ENCODE data around the gene MYO1A. TPM values are rescaled to one million over a fixed set of nuclear protein-coding genes. Genes with fewer than 3 reads are reported as not detected.

The MYO1A gene
- total and polyA plus RNA-seq, 2 of the 13 experiments (the other 11 are each of a cell fraction or from before 2014, with no cell fraction given), result 5.3 to 6.0 TPM

DNA sequence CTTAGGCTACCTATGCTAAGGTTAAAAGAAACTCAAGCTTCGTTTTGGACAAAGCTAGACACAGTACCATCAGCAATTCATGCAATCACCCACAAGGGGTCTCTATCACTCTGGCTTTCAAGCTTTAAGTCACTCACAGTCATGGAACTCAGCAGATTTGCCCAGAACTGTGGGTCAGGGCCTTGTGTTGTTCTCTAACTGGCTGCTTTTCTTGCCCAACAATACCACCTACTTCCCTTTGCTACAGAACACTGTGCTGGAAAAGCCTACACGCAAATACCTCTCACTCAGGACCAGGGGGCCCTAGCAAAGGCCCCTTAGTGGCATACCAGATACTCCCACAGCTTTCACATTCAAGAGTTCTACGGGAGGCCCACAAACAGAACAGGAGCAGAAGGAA, 19.6 kb upstream of the MYO1A start (continued):
- no peak for TF ChIP-seq PCBP1 (IDR thresholded peaks at IDR 0.05; ENCODE audit: borderline replicate concordance, low read depth, low read length)
- TF ChIP-seq FOXA3 (CRISPR knock-in tag; IDR thresholded peaks at IDR 0.05), result 0 out of 2 replicates have a peak, but pooled peaks have one; percentile 11
- TF ChIP-seq TAF1 (CRISPR knock-in tag; IDR thresholded peaks at IDR 0.05), result no peak
- 0 out of 2 replicates have a peak, but pooled peaks have one; percentile 13 for TF ChIP-seq NCOA2 (CRISPR knock-in tag; IDR thresholded peaks at IDR 0.05)
- peak; percentile 99 for TF ChIP-seq SMC3 (IDR thresholded peaks at IDR 0.05; ENCODE audit: low read length)
- 0 out of 2 replicates have a peak, but pooled peaks have one; percentile 41 for TF ChIP-seq KAT8 (CRISPR knock-in tag; IDR thresholded peaks at IDR 0.05)
- TF ChIP-seq, protein P1, sequence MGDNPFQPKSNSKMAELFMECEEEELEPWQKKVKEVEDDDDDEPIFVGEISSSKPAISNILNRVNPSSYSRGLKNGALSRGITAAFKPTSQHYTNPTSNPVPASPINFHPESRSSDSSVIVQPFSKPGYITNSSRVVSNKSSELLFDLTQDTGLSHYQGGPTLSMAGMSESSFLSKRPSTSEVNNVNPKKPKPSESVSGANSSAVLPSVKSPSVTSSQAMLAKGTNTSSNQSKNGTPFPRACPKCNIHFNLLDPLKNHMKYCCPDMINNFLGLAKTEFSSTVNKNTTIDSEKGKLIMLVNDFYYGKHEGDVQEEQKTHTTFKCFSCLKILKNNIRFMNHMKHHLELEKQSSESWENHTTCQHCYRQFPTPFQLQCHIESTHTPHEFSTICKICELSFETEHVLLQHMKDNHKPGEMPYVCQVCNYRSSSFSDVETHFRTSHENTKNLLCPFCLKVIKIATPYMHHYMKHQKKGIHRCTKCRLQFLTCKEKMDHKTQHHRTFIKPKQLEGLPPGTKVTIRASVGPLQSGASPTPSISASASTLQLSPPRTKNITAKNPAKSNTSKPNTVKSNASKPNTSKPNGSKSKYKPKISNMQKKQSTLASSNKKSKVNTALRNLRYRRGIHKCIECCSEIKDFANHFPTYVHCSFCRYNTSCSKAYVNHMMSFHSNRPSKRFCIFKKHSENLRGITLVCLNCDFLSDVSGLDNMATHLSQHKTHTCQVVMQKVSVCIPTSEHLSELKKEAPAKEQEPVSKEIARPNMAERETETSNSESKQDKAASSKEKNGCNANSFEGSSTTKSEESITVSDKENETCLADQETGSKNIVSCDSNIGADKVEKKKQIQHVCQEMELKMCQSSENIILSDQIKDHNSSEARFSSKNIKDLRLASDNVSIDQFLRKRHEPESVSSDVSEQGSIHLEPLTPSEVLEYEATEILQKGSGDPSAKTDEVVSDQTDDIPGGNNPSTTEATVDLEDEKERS (CRISPR knock-in tag; IDR thresholded peaks at IDR 0.05), result no peak
- TF ChIP-seq, protein P2, sequence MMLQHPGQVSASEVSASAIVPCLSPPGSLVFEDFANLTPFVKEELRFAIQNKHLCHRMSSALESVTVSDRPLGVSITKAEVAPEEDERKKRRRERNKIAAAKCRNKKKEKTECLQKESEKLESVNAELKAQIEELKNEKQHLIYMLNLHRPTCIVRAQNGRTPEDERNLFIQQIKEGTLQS (CRISPR knock-in tag; IDR thresholded peaks at IDR 0.05), result no peak
- TF ChIP-seq MIER2 (CRISPR knock-in tag; IDR thresholded peaks at IDR 0.05), result 0 out of 2 replicates have a peak, but pooled peaks have one; percentile 20
- no peak for TF ChIP-seq SP4 (CRISPR knock-in tag; IDR thresholded peaks at IDR 0.05)
- TF ChIP-seq FOSL2 (CRISPR knock-in tag; IDR thresholded peaks at IDR 0.05), result peak; percentile 63
- TF ChIP-seq SAP130 (CRISPR knock-in tag; IDR thresholded peaks at IDR 0.05; ENCODE audit: low read depth), result peak; percentile 56
- TF ChIP-seq XRCC5 (optimal IDR thresholded peaks at IDR 0.05; ENCODE audit: low read length), result peak; percentile 18
- TF ChIP-seq, protein P3, sequence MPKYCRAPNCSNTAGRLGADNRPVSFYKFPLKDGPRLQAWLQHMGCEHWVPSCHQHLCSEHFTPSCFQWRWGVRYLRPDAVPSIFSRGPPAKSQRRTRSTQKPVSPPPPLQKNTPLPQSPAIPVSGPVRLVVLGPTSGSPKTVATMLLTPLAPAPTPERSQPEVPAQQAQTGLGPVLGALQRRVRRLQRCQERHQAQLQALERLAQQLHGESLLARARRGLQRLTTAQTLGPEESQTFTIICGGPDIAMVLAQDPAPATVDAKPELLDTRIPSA (CRISPR knock-in tag; IDR thresholded peaks at IDR 0.05; ENCODE audit: borderline replicate concordance), result no peak
- TF ChIP-seq, protein P4, sequence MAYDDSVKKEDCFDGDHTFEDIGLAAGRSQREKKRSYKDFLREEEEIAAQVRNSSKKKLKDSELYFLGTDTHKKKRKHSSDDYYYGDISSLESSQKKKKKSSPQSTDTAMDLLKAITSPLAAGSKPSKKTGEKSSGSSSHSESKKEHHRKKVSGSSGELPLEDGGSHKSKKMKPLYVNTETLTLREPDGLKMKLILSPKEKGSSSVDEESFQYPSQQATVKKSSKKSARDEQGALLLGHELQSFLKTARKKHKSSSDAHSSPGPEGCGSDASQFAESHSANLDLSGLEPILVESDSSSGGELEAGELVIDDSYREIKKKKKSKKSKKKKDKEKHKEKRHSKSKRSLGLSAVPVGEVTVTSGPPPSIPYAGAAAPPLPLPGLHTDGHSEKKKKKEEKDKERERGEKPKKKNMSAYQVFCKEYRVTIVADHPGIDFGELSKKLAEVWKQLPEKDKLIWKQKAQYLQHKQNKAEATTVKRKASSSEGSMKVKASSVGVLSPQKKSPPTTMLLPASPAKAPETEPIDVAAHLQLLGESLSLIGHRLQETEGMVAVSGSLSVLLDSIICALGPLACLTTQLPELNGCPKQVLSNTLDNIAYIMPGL (CRISPR knock-in tag; IDR thresholded peaks at IDR 0.05; ENCODE audit: borderline replicate concordance in 1 of 2, low read depth in 1 of 2), result peak in 1 of 2 experiments; percentile 56; a peak in 1 of 4 replicates
- TF ChIP-seq, protein P5, sequence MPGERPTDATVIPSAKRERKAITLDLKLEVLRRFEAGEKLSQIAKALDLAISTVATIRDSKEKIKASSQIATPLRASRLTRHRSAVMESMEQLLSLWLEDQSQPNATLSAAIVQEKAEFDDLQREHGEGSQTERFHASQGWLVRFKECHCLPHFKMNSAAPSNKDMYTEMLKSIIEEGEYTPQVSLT (CRISPR knock-in tag; IDR thresholded peaks at IDR 0.05; ENCODE audit: borderline replicate concordance, low read depth), result no peak
- no peak for TF ChIP-seq SMAD1 (CRISPR knock-in tag; IDR thresholded peaks at IDR 0.05; ENCODE audit: borderline replicate concordance, low read depth)
- TF ChIP-seq MAFK (conservative IDR thresholded peaks at IDR 0.05 in 1 of 2, IDR thresholded peaks at IDR 0.05 in 1 of 2; ENCODE audit: low read length in 2 of 2), result peak; percentile 18 to 41; a peak in 2 of 4 replicates
- no peak for TF ChIP-seq AGO2 (optimal IDR thresholded peaks at IDR 0.05; ENCODE audit: low read depth, low read length)
- TF ChIP-seq, protein P6, sequence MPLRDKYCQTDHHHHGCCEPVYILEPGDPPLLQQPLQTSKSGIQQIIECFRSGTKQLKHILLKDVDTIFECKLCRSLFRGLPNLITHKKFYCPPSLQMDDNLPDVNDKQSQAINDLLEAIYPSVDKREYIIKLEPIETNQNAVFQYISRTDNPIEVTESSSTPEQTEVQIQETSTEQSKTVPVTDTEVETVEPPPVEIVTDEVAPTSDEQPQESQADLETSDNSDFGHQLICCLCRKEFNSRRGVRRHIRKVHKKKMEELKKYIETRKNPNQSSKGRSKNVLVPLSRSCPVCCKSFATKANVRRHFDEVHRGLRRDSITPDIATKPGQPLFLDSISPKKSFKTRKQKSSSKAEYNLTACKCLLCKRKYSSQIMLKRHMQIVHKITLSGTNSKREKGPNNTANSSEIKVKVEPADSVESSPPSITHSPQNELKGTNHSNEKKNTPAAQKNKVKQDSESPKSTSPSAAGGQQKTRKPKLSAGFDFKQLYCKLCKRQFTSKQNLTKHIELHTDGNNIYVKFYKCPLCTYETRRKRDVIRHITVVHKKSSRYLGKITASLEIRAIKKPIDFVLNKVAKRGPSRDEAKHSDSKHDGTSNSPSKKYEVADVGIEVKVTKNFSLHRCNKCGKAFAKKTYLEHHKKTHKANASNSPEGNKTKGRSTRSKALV (CRISPR knock-in tag; IDR thresholded peaks at IDR 0.05), result no peak
- TF ChIP-seq ZNF124 (CRISPR knock-in tag; IDR thresholded peaks at IDR 0.05), result 0 out of 2 replicates have a peak, but pooled peaks have one; percentile 34
- 0 out of 2 replicates have a peak, but pooled peaks have one; percentile 68 for TF ChIP-seq DNMT3B (CRISPR knock-in tag; conservative IDR thresholded peaks at IDR 0.05)
- TF ChIP-seq ELF3 (CRISPR knock-in tag; IDR thresholded peaks at IDR 0.05), result 0 out of 2 replicates have a peak, but pooled peaks have one; percentile 18

Data from HepG2 (cell line).